ENCODE measurements around the gene RAB11FIP2.

The RAB11FIP2 gene

GRCh38 chr10:117972168-117972837 is 74.4 kb downstream of the RAB11FIP2 start:
- no peak for DNase-seq

- DNase-seq: no peak
Measured at GRCh38 chr10:117970962-117971361, 75.8 kb downstream of the RAB11FIP2 start.

- DNase-seq: no peak
Measured at GRCh38 chr10:117969592-117969991, 77.1 kb downstream of the RAB11FIP2 start.

- DNase-seq: no peak
Measured at GRCh38 chr10:117968354-117969182, 78.2 kb downstream of the RAB11FIP2 start.

GRCh38 chr10:117967149-117967650 is 79.5 kb downstream of the RAB11FIP2 start:
- no peak for DNase-seq

- no peak for DNase-seq
Measured at GRCh38 chr10:117965984-117966383, 80.8 kb downstream of the RAB11FIP2 start.

GRCh38 chr10:117964536-117964935 is 82.2 kb downstream of the RAB11FIP2 start:
- no peak for DNase-seq

- no peak for DNase-seq
Measured at GRCh38 chr10:117960345-117960935, 86.3 kb downstream of the RAB11FIP2 start.

GRCh38 chr10:117956972-117957371 is 89.8 kb downstream of the RAB11FIP2 start:
- DNase-seq: no peak

- DNase-seq: no peak
Measured at GRCh38 chr10:117955176-117955575, 91.6 kb downstream of the RAB11FIP2 start.

Measured in amniotic stem cell (primary cell).